Suppressor macrophage treated with lipopolysaccharide for 4 hours (primary cell): ENCODE measurements around the gene GPR156.
A peak's percentile ranks its signal among the peaks of the same experiment; 100 is the strongest.
"Not testable (repeated sequence)": the region's sequence is repeated elsewhere in the genome, so short reads cannot be mapped to it uniquely, and the experiment has no call there.

Experiments used
- DNase-seq: peaks from one replicate; pipeline ENCODE4 v3.0.0-alpha.2; 2020

The GPR156 gene

GRCh38 chr3:120272286-120272685 lies 12.7 kb downstream of the GPR156 start:
- no peak for DNase-seq

GRCh38 chr3:120265989-120266388 lies 19.0 kb downstream of the GPR156 start:
- DNase-seq, result no peak

GRCh38 chr3:120264963-120265362 lies 20.1 kb downstream of the GPR156 start:
- DNase-seq, result no peak

GRCh38 chr3:120263792-120264191 lies 21.2 kb downstream of the GPR156 start:
- DNase-seq, result no peak

- no peak for DNase-seq
Measured at GRCh38 chr3:120258009-120258408, 27.0 kb downstream of the GPR156 start.

- DNase-seq, result no peak
Measured at GRCh38 chr3:120245386-120245785, 39.6 kb downstream of the GPR156 start.

GRCh38 chr3:120244834-120245225 lies 40.2 kb downstream of the GPR156 start:
- no peak for DNase-seq

- no peak for DNase-seq
Measured at GRCh38 chr3:120239644-120240043, 45.4 kb downstream of the GPR156 start.

GRCh38 chr3:120227710-120228347 lies 57.2 kb downstream of the GPR156 start:
- no peak for DNase-seq

- no peak for DNase-seq
Measured at GRCh38 chr3:120224237-120224636, 60.8 kb downstream of the GPR156 start.

- no peak for DNase-seq
Measured at GRCh38 chr3:120218981-120219380, 66.0 kb downstream of the GPR156 start.

- DNase-seq, result not testable (repeated sequence)
Measured at GRCh38 chr3:120216633-120217032, 68.4 kb downstream of the GPR156 start.

- DNase-seq, result no peak
Measured at GRCh38 chr3:120214176-120214575, 70.8 kb downstream of the GPR156 start.

- DNase-seq, result peak; percentile 1
Measured at GRCh38 chr3:120212505-120212904, 72.5 kb downstream of the GPR156 start.

- no peak for DNase-seq
Measured at GRCh38 chr3:120209425-120209824, 75.6 kb downstream of the GPR156 start.

GRCh38 chr3:120204338-120204737 lies 80.7 kb downstream of the GPR156 start:
- DNase-seq, result no peak

GRCh38 chr3:120203621-120204020 lies 81.4 kb downstream of the GPR156 start:
- DNase-seq, result no peak

- DNase-seq, result peak; percentile 82
Measured at GRCh38 chr3:120203016-120203415, 82.0 kb downstream of the GPR156 start.

GRCh38 chr3:120202363-120202762 lies 82.7 kb downstream of the GPR156 start:
- DNase-seq, result no peak

GRCh38 chr3:120200493-120201235 lies 84.4 kb downstream of the GPR156 start:
- no peak for DNase-seq

- no peak for DNase-seq
Measured at GRCh38 chr3:120198305-120198878, 86.6 kb downstream of the GPR156 start.

GRCh38 chr3:120196812-120197211 lies 88.2 kb downstream of the GPR156 start:
- no peak for DNase-seq

GRCh38 chr3:120196333-120196732 lies 88.7 kb downstream of the GPR156 start:
- no peak for DNase-seq

GRCh38 chr3:120193554-120193953 lies 91.5 kb downstream of the GPR156 start:
- no peak for DNase-seq
